ENCODE results near the gene TCOF1.
"Not testable (repeated sequence)": the region's sequence is repeated elsewhere in the genome, so short reads cannot be mapped to it uniquely, and the experiment has no call there.

Gene TCOF1

GRCh38 chr5:150407096-150407720, 49.7 kb downstream of the TCOF1 start:
- no peak for DNase-seq

- DNase-seq = no peak
Measured at GRCh38 chr5:150408231-150408943, 50.9 kb downstream of the TCOF1 start.

DNA sequence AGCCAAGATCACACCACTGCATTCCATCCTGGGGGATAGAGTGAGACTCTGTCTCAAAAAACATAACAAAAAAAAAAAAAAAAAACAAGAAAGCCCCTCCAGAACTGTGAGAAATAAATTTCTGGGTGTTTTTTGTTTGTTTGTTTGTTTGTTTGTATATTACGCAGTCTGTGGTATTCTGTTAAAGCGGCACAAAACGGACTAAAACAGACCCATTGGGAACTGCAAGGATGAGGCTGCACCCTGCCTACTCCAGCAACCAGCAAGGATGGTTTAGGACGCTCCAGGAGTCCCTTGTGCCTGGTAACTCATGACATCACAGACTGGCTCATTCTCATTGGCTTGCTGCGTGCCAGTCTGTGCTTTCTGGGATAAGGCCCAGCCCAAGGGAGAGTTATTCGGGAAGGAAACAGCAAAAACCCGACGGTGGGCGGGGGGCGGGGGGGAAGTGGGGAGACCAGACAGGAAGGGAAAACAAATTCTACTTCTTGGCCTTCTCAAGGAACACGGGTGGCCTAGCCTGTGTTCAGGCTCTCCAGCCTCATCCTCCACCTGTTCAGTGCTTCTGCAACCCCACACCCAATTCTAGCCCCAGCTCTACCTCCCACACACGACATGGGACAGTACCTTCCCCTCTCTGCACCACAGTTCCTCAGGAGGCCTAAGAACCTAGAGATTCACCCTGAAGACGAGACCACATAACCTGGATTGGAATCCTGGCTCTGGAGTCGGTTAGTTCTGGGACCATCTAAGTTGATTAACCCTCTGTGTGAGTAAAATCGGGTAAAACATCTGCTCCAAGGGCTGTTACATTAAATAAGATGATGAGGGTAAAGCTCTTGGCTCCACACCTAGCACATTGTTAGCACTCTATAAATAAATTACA, 52.4 kb downstream of the TCOF1 start:
- DNase-seq = peak; percentile 72 to 83

DNA sequence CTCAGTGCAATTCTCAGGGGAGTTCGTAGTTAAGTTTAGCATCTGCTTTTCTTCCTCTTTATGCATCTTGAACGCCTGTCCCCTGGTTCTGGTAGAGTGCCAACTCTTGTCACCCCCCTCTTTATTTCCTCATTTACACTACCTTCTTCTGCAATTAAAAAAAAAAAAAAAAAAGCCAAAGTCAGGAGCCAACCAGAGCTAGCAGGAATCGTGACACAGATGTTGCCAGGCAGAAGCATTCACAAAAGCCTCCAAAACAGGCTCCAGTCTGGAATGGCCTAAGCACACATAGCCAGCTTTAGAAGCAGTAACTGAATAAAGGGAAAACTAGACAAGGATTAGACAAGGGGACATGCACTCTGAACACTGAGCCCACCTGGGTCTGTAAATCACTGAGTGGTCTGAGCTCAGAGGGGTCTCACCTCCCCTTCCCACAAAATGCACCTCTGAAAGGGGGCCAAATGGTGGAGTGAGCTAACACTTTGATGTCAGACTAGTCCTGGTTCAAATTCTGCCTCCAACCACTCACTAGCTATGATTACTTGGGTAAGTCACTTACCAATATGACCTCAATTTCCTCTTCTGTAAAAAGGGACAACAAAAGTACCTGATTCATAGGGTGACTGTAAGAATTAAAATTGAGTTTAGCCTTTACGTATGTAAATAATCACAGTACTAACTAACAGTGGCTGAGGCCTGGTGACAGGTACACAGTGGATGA, 53.2 kb downstream of the TCOF1 start:
- DNase-seq = peak; percentile 51 to 67

DNA sequence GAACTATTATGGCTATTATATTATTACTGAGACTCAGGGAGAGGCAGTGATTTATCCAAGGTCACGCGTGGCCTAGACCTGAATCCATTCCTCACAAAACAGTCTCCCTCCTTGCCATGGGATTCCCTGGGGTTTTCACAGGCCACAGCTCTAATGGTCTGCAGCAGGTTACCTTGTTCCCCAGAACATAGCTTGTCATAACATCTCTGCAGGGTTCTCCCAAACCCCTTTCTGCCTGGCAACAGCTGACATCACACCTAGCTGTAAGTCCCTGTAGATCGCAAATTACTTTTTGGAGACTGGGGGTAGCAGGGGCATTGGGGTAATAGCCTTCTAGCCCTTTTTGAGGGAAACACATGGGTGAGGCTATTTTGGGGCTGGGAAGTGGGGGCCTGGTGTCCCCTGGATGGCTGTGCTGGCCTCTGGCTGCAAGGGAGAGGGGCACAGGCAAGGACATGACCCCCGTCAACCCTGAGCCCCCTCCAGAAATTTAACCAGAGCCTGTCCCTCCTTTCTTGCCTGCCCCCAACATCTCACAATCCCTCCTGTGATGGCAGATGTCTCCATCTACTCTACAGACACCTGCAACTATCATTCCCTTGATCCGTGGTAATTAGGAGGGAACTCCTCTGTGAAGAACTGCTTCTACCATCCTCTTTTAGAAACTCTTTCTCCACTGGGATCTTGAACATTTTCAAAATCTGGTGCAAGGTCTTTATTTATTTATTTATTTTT, 53.9 kb downstream of the TCOF1 start:
- no peak for DNase-seq

GRCh38 chr5:150412319-150413175, 55.0 kb downstream of the TCOF1 start, which contains the start of gene CD74:
Gene CD74, minus strand, starts transcription at chr5:150412910. Its CDS starts 161 bp downstream, at chr5:150412749.
- no peak for DNase-seq

- no peak for DNase-seq
Measured at GRCh38 chr5:150413176-150413901, 55.8 kb downstream of the TCOF1 start.

DNA sequence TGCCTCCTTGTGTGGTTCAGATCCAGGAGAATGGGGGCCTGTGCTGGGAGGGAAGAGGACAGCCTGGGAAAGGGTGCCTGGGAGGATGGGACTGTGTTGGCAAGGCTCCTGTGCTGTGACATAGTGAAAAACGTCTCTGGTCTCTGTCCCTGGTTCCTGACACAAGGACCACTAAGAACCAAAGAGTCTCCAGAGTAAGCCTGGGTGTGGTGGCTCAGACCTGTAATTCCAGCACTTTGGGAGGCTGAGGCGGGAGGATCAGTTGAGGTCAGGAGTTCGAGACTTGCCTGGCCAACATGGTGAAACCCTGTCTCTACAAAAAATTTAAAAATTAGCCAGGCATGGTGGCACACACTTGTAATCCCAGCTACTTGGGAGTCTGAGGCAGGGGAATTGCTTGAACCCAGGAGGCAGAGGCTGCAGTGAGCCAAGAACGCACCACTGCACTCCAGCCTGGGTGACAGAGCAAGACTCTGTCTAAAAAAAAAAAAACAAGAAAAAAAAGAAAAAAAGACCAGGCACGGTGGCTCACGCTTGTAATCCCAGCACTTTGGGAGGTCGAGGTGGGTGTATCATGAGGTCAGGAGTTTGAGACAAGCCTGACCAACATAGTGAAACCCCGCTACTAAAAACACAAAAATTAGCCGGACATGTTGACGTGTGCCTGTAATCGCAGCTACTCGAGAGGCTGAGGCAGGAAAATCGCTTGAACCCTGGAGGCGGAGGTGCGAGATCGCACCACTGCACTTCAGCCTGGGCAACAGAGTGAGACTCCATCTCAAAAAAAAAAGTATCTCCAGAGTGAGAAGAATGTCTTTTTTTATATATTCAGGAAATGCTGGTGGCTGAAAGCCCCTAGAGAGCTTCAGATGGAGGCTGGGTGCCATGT, 56.6 kb downstream of the TCOF1 start:
- not testable (repeated sequence) for DNase-seq

GRCh38 chr5:150419630-150420270, 62.3 kb downstream of the TCOF1 start:
- no peak for DNase-seq

- no peak for DNase-seq
Measured at GRCh38 chr5:150422075-150422474, 64.6 kb downstream of the TCOF1 start.

- no peak for DNase-seq
Measured at GRCh38 chr5:150422758-150423157, 65.3 kb downstream of the TCOF1 start.

- DNase-seq = not testable (repeated sequence)
Measured at GRCh38 chr5:150426165-150426564, 68.7 kb downstream of the TCOF1 start.

DNA sequence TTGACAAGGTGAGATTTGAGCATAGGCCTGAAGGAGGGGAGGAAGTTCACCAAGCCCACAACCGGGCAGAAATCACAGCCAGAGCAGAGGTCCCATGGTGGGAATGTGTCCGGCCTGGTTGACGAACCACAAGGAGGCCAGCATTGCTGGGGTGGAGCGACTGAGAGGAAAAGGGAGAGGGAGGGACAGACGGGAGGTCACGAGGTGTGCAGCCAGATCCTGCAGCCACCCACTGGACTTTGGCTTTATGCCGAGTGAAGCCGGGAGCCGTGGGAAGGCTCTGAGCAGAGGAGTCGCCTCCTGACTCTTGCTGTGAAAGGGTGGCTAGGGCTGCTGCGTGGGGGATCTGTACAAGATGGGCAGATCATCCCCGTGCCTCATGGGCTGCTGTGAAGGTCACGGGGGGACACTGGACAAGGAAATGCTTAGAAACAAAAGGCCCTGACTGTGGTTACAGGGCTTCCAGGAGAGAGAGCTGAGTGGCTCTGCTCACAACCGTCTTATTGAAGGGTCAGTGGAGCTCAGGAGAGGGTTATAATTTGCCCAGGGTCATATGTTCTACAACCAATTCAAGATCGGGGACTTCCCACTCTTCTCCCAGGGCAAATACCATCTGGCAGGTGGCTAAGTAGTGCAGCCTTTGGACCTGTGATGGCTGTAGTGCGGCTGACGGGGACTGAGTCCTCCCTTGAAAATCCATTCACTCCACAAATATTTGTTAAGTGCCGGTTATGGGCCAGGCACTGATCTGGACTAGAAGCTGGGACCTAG, 70.8 kb downstream of the TCOF1 start:
- no peak for DNase-seq

- DNase-seq = no peak
Measured at GRCh38 chr5:150428978-150429377, 71.5 kb downstream of the TCOF1 start.

- DNase-seq = no peak
Measured at GRCh38 chr5:150429410-150429873, 71.9 kb downstream of the TCOF1 start.

DNA sequence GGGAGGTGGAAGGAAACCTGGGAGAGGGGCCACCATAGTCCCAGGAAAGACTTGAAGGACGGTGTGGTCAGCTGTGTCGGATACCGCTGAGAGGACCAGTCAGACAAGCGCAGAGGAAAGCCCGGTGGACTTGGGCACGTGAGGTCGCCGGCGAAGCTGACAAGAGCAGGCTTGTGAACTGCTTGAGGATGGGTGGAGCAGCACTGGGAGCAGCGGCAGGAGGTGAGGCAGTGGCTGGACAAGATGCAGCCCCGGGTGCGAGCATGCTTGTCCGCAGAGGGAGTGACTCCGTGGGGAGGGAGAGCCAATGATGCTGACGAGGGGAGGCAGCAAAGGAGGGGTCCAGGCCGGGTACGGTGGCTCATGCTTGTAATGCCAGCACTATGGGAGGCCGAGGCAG, 73.6 kb downstream of the TCOF1 start:
- DNase-seq = no peak

DNA sequence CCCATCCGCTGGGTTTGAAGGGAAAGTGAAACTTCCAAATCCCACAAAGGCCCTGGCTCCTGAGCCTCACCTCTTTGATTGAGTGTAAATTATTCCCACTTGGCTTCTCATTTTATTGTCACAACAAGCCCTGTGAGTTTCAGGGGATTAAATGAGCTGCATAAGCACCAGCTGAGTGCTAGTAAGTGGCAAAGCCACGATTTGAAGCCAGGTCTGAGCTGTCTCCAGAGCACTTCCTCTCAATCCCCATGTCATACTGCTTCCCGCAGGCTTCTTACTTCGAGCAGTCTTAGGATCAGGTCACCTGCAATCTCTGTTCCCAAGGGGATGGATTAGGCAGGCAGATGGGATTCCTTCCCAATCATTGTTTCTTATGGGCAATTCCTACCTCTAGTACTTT, 74.1 kb downstream of the TCOF1 start:
- no peak for DNase-seq

GRCh38 chr5:150434464-150434863, 77.0 kb downstream of the TCOF1 start:
- DNase-seq = no peak
